PC-9 (cell line): ENCODE results near the gene HTRA1.

Experiments used
- EZH2 ChIP-seq: fragments of 200-600 bp; sonication (generic); IDR thresholded peaks from 2 replicates; pipeline ENCODE4 v1.8.0; 2017; ENCODE audit warnings: antibody characterized with exemption, low read depth
- TF ChIP-seq, protein P1 (sequence below): fragments of 200-600 bp; sonication (generic); conservative IDR thresholded peaks from 2 replicates; pipeline ENCODE4 v1.6.1; 2017; ENCODE audit warnings: mixed run types, antibody characterized with exemption, mild to moderate bottlenecking, moderate library complexity

DNA sequence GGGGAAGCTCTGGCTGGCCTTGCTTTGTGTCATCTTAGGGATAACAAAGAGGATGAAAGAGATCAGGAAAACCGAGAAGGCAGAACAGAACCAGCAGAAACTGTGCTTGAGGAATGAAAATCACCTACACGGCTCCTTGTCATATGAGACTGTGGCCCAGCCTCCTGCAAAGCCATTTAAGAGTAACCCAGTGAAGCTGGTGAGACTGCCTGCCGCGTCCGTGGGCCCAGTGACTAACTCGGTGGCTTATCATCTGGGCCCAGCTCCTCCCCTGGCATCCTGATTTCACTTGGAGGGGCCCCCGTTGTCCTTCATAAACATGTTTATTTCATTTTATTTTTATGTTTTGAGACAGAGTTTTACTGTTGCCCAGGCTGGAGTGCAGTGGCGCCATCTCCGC is 30.7 kb downstream of the HTRA1 start:
- TF ChIP-seq, protein P1, sequence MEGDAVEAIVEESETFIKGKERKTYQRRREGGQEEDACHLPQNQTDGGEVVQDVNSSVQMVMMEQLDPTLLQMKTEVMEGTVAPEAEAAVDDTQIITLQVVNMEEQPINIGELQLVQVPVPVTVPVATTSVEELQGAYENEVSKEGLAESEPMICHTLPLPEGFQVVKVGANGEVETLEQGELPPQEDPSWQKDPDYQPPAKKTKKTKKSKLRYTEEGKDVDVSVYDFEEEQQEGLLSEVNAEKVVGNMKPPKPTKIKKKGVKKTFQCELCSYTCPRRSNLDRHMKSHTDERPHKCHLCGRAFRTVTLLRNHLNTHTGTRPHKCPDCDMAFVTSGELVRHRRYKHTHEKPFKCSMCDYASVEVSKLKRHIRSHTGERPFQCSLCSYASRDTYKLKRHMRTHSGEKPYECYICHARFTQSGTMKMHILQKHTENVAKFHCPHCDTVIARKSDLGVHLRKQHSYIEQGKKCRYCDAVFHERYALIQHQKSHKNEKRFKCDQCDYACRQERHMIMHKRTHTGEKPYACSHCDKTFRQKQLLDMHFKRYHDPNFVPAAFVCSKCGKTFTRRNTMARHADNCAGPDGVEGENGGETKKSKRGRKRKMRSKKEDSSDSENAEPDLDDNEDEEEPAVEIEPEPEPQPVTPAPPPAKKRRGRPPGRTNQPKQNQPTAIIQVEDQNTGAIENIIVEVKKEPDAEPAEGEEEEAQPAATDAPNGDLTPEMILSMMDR = no peak
- TF ChIP-seq EZH2 = no peak
